ENCODE data around the gene CFAP46. TPM values are rescaled to one million over a fixed set of nuclear protein-coding genes. Genes with fewer than 3 reads are reported as not detected.

CFAP46 gene
- total and polyA plus RNA-seq, 2 of the 4 experiments (the other 2 are of a cell fraction): 1.3 to 1.8 TPM

- no peak overlapping the region for H3K4me2 ChIP-seq (ENCODE audit: low read depth, low read length)
- H2BK5ac ChIP-seq (ENCODE audit: low read depth, low read length, poor library complexity, severe bottlenecking): no peak overlapping the region
- H3K4me3 ChIP-seq (ENCODE audit: insufficient read depth, low read depth, low read length): no peak overlapping the region
- no peaks in the 10 kb centered on the region for H3K9me1 ChIP-seq (ENCODE audit: insufficient read depth, low read length)
- dilution Hi-C loops (cut with HindIII; ENCODE audit: low sequenced_read_pairs, unreplicated experiment): no loop called here
- 82% methylated on average over 24 of the region's 42 CpGs; no CpG with 5 or more reads in 1 of the 2 experiments for WGBS, 2 experiments (ENCODE audit: extremely low coverage in 2 of 2, insufficient read length in 1 of 2)
- H2BK20ac ChIP-seq (ENCODE audit: low read depth, low read length): no peak overlapping the region
- H2BK15ac ChIP-seq (ENCODE audit: low read depth, low read length): no peak overlapping the region
- DNase-seq: no peak
- no peak overlapping the region for H3K27ac ChIP-seq (ENCODE audit: insufficient read depth, low read length)
- ATAC-seq (ENCODE audit: low read depth): no peak
- peak overlapping the region; percentile 21 for H2AFZ ChIP-seq (replicated peaks; ENCODE audit: low read length, poor library complexity)
- ChIA-PET POLR2A (ENCODE audit: unreplicated experiment) (no interaction called here), CTCF (no interaction called here)
- no peak overlapping the region for H3K4ac ChIP-seq (ENCODE audit: low read depth, low read length)
- H4K8ac ChIP-seq (ENCODE audit: low read depth in 2 of 2, low read length in 2 of 2): no peak overlapping the region
- H2BK120ac ChIP-seq (ENCODE audit: low read depth, low read length): no peak overlapping the region
- no peaks in the 10 kb centered on the region for H3K9me3 ChIP-seq (ENCODE audit: control insufficient read depth, insufficient read depth, low read length)
- no peak overlapping the region for H2AK5ac ChIP-seq (ENCODE audit: low read depth, low read length)
- intact Hi-C loops (cut with micrococcal nuclease): no loop called here
- no peak overlapping the region for H3K14ac ChIP-seq (replicated peaks; ENCODE audit: low read depth, low read length)
- H3K79me1 ChIP-seq (ENCODE audit: low read depth in 1 of 2, low read length in 2 of 2): no peaks in the 10 kb centered on the region
- no peaks in the 10 kb centered on the region for H3K4me1 ChIP-seq (ENCODE audit: control insufficient read depth, insufficient read depth, low read length)
- no peak overlapping the region for H3K56ac ChIP-seq (ENCODE audit: extremely low read depth, insufficient read depth, low read length)
- H3K18ac ChIP-seq (ENCODE audit: low read depth, low read length): no peak overlapping the region
- H3K36me3 ChIP-seq (ENCODE audit: control insufficient read depth, insufficient read depth, low read length): no peaks in the 10 kb centered on the region
- TF ChIP-seq MXI1 (IDR thresholded peaks at IDR 0.05; ENCODE audit: borderline replicate concordance, low read depth, low read length) (no peak), USF2 (IDR thresholded peaks at IDR 0.05; ENCODE audit: low read depth, low read length) (no peak), ELK1 (IDR thresholded peaks at IDR 0.05; ENCODE audit: borderline replicate concordance, low read depth, low read length) (no peak), RCOR1 (IDR thresholded peaks at IDR 0.05; ENCODE audit: insufficient replicate concordance, low read length) (no peak), NFE2L2 (IDR thresholded peaks at IDR 0.05; ENCODE audit: low read depth, low read length) (no peak), CHD1 (IDR thresholded peaks at IDR 0.05; ENCODE audit: low read depth, low read length) (no peak), MAZ (IDR thresholded peaks at IDR 0.05; ENCODE audit: borderline replicate concordance, low read depth, low read length) (no peak), RFX5 (IDR thresholded peaks at IDR 0.05; ENCODE audit: low read depth, low read length) (no peak)
- BruUV-seq (replicated peaks): no TSS peak
- H2AK9ac ChIP-seq (replicated peaks; ENCODE audit: low read depth, low read length, poor library complexity): no peak overlapping the region
- H3K23ac ChIP-seq (ENCODE audit: low read depth, low read length): no peak overlapping the region
- H4K5ac ChIP-seq (ENCODE audit: low read depth, low read length): no peak overlapping the region
- H4K20me1 ChIP-seq (ENCODE audit: insufficient read depth, low read length): no peaks in the 10 kb centered on the region
- in situ Hi-C loops (cut with MboI; ENCODE audit: low sequenced_read_pairs): no loop called here
- H4K91ac ChIP-seq (ENCODE audit: insufficient read depth, low read depth, low read length): no peak overlapping the region
- no peaks in the 10 kb centered on the region for H3K27me3 ChIP-seq (ENCODE audit: control insufficient read depth, insufficient read depth, low read length)
- no peak overlapping the region for H3K9ac ChIP-seq (ENCODE audit: low read depth, low read length)
Measured at GRCh38 chr10:132924046-132924952, 18.1 kb downstream of the CFAP46 start.
